Measurements from ENCODE around the gene MAL.

The MAL gene

DNA sequence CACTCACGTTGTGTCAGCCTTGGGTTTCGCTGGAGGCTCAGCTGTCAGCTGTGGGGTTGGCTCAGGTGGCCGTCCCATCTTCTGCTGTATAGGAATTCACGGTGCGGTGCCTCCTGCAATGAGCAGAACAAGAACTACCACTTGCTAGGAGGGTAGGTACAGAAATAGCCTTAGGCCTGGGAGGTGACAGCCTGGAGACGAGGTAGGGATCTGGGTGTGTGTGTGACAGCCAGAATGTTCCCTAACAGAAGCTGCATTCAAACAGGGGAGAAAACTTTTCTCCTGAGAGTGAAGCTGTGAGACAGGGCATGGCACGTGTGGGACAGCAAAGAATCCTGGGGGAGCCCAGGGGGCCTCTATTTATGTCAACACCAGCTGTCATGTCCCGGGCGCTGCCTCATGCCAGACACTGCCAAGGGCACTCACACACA lies 8.4 kb upstream of the MAL start:
- no peak for DNase-seq

DNA sequence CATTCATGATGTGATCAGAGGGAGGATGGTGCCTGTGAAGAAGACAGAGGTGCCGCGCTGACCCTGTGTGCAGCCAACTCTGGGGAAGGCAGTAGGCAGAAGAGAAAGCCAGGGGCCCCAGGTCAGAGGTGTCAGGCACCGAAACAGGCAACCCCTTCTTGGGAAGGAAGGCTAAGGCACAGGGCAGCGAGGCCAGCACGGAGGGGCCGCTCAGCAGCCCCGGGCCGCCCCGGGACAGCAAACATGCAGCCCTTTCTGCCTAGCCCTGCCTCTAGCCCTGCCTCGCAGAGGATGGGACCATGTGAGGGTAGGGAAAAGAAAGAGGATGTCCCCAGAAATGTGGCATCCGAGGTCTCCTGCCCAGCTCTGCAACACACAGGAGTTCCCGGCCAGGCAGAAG lies 7.7 kb upstream of the MAL start:
- no peak for DNase-seq

DNA sequence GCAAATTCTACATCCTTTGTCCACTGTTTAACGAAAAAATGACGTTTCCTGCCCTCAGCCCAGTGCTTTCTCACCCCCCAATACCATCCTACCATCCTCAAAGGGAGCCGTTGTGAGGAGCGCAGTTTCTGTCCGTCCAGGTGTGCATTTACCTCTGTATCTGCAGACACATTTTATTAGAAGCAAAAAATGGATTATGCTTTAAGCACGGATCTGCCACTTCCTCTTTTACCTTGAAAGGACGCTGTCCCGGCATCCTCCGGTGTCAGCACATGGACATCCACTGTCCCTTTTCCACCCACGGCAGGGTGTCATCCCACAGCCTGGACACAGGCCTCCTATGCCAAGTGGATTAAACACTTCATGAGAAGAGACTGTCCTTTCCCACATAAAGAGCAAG lies 7.2 kb upstream of the MAL start:
- DNase-seq: no peak

- no peak for DNase-seq
Measured at GRCh38 chr2:95018861-95019550, 6.5 kb upstream of the MAL start.

DNA sequence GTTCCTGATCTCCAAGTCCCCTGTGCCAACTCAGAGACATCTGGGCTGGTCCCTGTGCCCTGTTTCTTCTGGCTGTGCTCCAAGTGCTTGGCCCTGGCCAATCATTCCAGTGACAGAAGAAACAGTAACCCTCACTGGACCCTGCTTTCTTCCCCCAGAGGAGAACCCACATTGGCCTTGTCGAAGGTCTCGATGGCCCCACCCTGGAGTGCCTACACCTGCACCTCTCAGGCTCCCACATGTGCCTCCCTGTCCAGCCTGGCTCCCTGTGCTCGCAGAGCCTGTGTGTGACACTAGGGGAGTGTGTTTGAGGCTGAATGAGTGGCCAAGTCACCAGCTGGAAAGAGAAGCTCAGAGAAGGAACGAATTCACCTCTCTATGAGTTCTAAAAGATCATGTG lies 5.9 kb upstream of the MAL start:
- no peak for DNase-seq

- DNase-seq: no peak
Measured at GRCh38 chr2:95020275-95021022, 5.1 kb upstream of the MAL start.

DNA sequence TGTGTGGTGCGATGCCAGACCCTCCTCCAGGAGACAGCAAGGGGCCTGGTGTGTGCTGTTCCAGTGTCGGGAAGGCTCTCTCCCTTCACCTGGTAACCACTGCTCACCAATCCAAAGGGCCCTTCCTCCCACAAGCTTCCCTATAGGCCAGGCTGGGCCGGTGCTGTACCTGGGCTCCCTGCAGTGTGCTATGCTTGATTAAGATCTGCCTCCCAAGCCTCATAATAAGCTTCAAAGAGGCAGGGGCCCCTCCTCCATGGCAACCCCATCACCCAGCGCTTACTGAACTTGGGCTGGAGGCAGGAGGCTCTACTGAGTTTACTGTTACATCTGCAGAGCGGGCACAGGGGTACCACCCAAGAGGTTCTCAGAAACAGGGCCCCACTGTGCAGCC lies 4.5 kb upstream of the MAL start:
- DNase-seq: no peak

DNA sequence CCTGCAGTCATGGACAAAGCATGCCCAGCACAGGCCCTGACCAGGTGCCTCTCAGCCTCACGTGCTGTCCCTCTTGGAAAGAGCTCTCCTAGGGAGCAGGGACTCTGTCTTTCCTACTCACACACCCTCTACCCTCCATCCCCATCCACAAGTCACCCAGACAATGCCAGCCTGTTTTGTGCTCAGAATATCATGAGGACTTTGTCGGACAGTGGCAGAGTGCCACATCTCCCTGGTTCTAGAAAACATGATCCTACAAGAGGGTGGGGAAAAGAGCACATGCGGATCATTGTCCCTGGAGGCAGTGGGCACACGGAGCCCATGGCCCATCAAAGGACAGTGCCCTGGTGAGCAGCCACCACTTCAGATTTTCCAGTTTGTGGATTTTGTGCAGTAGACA lies 3.7 kb upstream of the MAL start:
- DNase-seq: no peak

DNA sequence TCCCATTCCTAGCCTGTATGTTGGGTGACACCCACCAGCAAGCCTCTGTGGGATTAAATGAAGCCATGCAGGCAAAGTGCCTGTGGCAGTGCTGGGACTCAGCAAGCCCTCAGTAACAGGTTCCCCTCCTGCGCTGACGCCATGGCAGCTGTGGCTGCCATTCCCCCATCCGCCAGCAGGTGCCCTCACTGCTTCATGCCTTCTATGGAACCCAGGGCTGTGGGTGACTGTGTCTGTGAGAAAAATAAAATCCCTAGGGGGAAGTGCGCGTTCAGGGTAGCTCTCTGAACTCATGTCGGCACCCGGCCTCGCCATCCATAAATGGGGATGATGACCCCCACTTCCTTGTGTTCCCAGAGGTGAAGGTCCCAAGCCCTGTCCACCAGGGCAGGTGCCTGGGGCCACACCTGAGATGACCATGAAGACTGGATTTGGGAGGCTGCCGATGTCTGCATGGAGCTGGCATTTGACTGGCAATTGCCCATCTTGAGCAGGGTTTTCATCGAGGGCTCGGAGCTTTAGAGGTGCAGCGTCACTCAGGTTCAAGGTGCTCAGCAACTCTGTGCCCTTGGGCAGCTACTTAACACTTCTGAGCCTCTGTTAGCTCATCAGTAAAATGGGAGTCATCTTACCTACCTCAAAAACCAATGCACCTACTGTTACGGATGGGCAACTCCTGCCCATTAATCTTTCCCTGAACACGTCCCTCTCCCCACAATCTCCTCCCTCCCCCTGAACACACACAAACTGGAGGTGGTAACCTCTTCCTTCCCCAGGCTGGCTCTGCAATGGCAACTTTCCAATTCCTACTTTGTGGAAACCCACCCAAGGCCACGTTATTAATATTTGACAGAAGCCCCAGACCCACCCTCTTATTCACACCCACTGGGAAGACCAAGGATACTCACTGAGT lies 2.9 kb upstream of the MAL start:
- peak; percentile 83 for DNase-seq

GRCh38 chr2:95023222-95023597 lies 2.3 kb upstream of the MAL start:
- peak; percentile 74 for DNase-seq

DNA sequence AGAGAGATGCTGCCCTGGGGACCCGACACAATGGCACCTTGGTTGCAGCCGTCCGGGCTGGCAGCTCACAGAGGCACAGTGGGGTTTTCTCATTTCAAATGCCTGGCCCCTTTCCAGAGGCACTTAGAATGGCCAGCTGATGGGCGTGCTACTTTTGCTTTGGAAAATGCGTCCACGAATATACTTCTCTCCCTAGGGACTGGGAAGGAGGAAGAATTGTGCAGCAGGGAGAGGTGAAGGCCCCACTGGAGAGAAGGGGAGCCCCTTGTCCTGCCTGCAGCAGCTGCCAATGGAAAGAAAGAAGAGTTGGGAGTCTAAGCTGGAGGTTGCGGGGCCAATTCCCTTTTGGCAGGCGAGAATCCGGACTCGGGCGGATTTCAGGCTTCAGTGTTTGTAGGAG lies 1.1 kb upstream of the MAL start:
- DNase-seq: no peak

- no peak for DNase-seq
Measured at GRCh38 chr2:95024960-95025405, 525 bp upstream of the MAL start.

GRCh38 chr2:95026471-95027368 lies 1.2 kb downstream of the MAL start:
- peak; percentile 11 for DNase-seq

- no peak for DNase-seq
Measured at GRCh38 chr2:95027369-95027720, 1.8 kb downstream of the MAL start.

GRCh38 chr2:95029898-95030341 lies 4.4 kb downstream of the MAL start:
- no peak for DNase-seq

GRCh38 chr2:95030496-95030895 lies 5.0 kb downstream of the MAL start:
- DNase-seq: no peak

- DNase-seq: no peak
Measured at GRCh38 chr2:95031076-95031725, 5.7 kb downstream of the MAL start.

GRCh38 chr2:95031726-95032116 lies 6.2 kb downstream of the MAL start:
- no peak for DNase-seq

- DNase-seq: no peak
Measured at GRCh38 chr2:95032341-95032740, 6.8 kb downstream of the MAL start.

- DNase-seq: no peak
Measured at GRCh38 chr2:95032868-95033603, 7.5 kb downstream of the MAL start.

GRCh38 chr2:95034221-95034620 lies 8.7 kb downstream of the MAL start:
- DNase-seq: no peak
